Measurements from ENCODE around the gene MEN1. TPM values are rescaled to one million over a fixed set of nuclear protein-coding genes. Genes with fewer than 3 reads are reported as not detected.

The MEN1 gene
- total and polyA plus RNA-seq, 12 donors: 15.3 to 50.6 (median 28.7) TPM

- no peak overlapping the region for H3K4me3 ChIP-seq
- H3K27ac ChIP-seq: no peak overlapping the region
- DNase-seq: no peak
- H3K4me1 ChIP-seq (replicated peaks in 1 of 2): peaks cover 5 to 11% of the 10 kb centered on the region in 2 donors
- WGBS, 4 donors: 80 to 95% (median 89%) methylated on average over 7 to 24 of the region's 24 CpGs
- H3K27me3 ChIP-seq: no peaks in the 10 kb centered on the region
- H3K9me3 ChIP-seq (replicated peaks in 1 of 3): no peaks in the 10 kb centered on the region
- H3K36me3 ChIP-seq (replicated peaks in 1 of 2): no peaks in the 10 kb centered on the region
- intact Hi-C loops (cut with DNase I): loop anchor here in 1 of 2 donors (10.0 kb wide), 1 partner anchor 47 kb away; no protein-coding TSS in a partner anchor
- no peak for TF ChIP-seq POLR2A (IDR thresholded peaks at IDR 0.05)
- TF ChIP-seq, protein P1, sequence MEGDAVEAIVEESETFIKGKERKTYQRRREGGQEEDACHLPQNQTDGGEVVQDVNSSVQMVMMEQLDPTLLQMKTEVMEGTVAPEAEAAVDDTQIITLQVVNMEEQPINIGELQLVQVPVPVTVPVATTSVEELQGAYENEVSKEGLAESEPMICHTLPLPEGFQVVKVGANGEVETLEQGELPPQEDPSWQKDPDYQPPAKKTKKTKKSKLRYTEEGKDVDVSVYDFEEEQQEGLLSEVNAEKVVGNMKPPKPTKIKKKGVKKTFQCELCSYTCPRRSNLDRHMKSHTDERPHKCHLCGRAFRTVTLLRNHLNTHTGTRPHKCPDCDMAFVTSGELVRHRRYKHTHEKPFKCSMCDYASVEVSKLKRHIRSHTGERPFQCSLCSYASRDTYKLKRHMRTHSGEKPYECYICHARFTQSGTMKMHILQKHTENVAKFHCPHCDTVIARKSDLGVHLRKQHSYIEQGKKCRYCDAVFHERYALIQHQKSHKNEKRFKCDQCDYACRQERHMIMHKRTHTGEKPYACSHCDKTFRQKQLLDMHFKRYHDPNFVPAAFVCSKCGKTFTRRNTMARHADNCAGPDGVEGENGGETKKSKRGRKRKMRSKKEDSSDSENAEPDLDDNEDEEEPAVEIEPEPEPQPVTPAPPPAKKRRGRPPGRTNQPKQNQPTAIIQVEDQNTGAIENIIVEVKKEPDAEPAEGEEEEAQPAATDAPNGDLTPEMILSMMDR (IDR thresholded peaks at IDR 0.05): no peak
Measured at GRCh38 chr11:64831411-64831891, 21.1 kb upstream of the MEN1 start.

DNA sequence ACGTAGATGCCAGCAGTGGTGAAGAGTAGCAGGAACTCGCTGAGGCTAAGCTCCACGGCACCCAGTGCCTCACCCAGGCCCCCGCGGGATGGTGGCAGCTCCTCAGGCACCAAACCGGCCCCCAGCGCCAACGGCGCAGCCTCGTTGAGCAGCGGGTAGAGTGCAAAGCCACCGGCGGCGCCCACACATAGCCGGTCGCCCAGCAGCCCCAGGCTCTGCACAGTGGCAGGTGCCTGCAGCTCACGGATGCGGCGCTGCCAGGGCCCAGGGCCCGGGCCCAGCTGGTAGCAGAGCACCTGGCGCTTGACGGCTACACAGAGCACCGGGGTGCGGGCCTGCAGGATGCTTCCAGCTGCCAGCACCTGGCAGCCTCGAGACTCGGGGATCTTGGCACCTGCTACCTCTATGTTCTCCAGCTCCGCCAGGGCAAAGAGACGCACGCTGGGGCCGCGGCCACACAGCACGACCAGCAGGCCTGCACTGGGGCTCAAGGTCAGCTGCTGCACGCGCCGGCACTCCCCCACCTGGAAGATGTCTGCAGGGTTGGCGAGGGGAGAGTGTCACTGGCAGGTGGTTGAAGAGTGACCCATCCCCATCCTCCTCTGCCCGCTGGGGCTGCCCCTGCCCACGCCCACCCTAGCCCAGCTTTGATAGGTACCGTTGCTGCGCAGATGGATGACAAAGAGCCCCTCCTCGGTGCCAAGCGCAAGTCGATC lies 19.3 kb upstream of the MEN1 start:
- H3K27ac ChIP-seq: no peak overlapping the region

DNA sequence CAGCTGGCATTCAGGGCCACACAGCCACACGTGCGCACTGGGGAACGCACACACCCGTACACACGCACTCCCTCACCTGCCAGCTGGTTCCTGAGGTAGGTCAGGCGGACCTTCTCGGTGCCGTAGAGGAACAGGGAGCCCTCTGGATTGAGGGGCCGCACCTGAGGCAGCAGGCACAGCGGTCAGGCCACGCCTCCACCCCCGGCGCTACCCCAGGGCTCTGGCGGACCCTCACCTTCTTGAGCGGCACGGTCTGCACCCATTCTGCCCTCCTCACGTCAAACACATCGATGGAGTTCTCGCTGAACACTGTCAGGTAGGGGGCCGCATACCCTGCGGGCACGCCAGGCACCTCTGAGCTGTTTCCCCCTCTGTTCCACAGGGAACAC lies 17.1 kb upstream of the MEN1 start:
- H3K4me3 ChIP-seq: no peak overlapping the region
- no peak for TF ChIP-seq POLR2A (IDR thresholded peaks at IDR 0.05)
- TF ChIP-seq, protein P1 (IDR thresholded peaks at IDR 0.05): no peak
- no peaks in the 10 kb centered on the region for H3K27me3 ChIP-seq
- no peak for DNase-seq
- no peaks in the 10 kb centered on the region for H3K4me1 ChIP-seq (replicated peaks in 1 of 2)
- no peaks in the 10 kb centered on the region for H3K9me3 ChIP-seq (replicated peaks in 1 of 3)
- no peak overlapping the region for H3K27ac ChIP-seq
- WGBS, 4 donors: 91 to 94% (median 94%) methylated on average over 13 to 22 of the region's 22 CpGs
- no peaks in the 10 kb centered on the region for H3K36me3 ChIP-seq (replicated peaks in 1 of 2)
- intact Hi-C loops (cut with DNase I): no loop called here

More for the DNA sequence above, 19.3 kb upstream of the MEN1 start:
- H3K27me3 ChIP-seq: no peaks in the 10 kb centered on the region
- DNase-seq: no peak
- 90 to 96% (median 92%) methylated on average over 4 to 43 of the region's 43 CpGs for WGBS, 4 donors
- no peaks in the 10 kb centered on the region for H3K9me3 ChIP-seq (replicated peaks in 1 of 3)
- TF ChIP-seq, protein P1 (IDR thresholded peaks at IDR 0.05): no peak
- no peak for TF ChIP-seq POLR2A (IDR thresholded peaks at IDR 0.05)
- no peaks in the 10 kb centered on the region for H3K36me3 ChIP-seq (replicated peaks in 1 of 2)
- intact Hi-C loops (cut with DNase I): loop anchor here in 1 of 2 donors (10.0 kb wide), 1 partner anchor 45 kb away; no protein-coding TSS in a partner anchor
- H3K4me3 ChIP-seq: no peak overlapping the region
- H3K4me1 ChIP-seq (replicated peaks in 1 of 2): peaks cover 0 to 6% of the 10 kb centered on the region in 2 donors

- no peak overlapping the region for H3K4me3 ChIP-seq
- H3K27me3 ChIP-seq: no peaks in the 10 kb centered on the region
- WGBS, 4 donors: 91 to 94% (median 93%) methylated on average over 34 to 52 of the region's 52 CpGs
- no peaks in the 10 kb centered on the region for H3K36me3 ChIP-seq (replicated peaks in 1 of 2)
- DNase-seq: no peak
- no peaks in the 10 kb centered on the region for H3K4me1 ChIP-seq (replicated peaks in 1 of 2)
- no peaks in the 10 kb centered on the region for H3K9me3 ChIP-seq (replicated peaks in 1 of 3)
- intact Hi-C loops (cut with DNase I): no loop called here
- TF ChIP-seq, protein P1 (IDR thresholded peaks at IDR 0.05): no peak
- no peak overlapping the region for H3K27ac ChIP-seq
Measured at GRCh38 chr11:64826578-64827450, 16.5 kb upstream of the MEN1 start.

All from adrenal gland (tissue), 12 donors.